Stimulated activated CD4-positive, alpha-beta T cell treated with anti-CD3 and anti-CD28 coated beads, TNF-alpha, amount 100 ng/mL, for 24 hours (primary cell): ENCODE measurements around the gene BAHCC1.
A peak's percentile ranks its signal among the peaks of the same experiment; 100 is the strongest.

Experiments
- DNase-seq, 3 experiments: peaks; one replicate each; pipeline ENCODE4 v3.0.0-alpha.2; 2020; ENCODE audit warnings: low read depth in 3 of 3

BAHCC1 gene

GRCh38 chr17:81480140-81481072, 85.1 kb downstream of the BAHCC1 start:
- no peak for DNase-seq

DNA sequence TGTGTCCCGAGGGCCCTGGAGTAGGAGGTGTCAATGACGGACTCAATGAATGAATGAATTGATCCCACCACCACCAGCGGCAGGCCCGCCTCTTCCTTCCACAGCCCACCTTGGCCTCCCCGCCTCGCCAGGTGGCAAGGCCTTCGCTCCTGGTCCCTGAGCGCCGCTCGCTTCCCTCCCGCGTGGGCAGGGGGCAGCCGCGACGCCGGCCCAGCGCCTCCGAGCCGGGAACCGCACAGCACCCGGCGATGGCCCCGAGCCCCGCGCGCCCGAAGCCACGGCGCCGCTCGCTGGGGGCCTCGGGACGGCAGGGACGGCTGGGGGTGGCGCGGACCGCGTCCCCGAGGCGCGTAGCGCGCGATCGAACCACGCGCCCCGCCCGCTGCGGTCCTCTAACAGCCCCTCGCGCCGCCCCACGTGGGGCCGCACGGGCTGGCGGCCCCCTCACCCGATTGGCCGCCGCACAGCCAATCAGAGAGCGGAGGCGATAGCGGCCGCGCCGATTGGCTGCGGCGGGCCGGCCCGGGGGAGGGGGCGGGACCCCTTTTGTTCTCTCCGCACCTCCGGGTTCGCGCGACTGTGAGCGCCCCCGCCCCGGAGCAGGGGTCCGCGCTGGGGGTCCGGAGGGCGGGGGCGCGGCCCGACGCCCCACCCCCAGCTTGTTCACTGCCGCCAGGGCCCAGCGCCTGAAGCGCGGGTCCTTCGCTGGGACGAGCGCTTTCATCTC, 86.0 kb downstream of the BAHCC1 start:
- peak; percentile 14 to 42 (median 28) for DNase-seq

- DNase-seq, result no peak
Observed at GRCh38 chr17:81481815-81482505, 86.7 kb downstream of the BAHCC1 start.

DNA sequence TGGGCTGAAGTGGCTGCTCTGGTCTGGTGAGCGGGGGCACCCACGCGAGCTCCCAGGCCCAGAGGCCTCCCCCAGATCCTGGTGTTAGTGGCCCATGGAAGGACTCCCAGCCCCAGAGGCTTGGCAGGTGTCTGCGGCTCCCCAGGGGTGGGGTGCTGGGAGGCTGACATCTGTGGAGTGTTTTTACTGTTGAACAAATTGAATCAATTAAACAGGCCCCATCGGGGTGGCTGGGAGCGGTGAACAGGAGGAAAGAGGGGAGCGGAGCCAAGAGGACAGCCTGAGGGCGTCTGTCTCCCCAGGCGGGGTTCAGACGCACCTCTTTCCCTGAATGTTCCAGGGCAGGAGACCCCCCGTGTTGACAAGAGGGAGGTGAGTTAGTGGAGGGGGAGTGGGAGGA, 87.4 kb downstream of the BAHCC1 start:
- no peak for DNase-seq

GRCh38 chr17:81483085-81483861, 88.0 kb downstream of the BAHCC1 start:
- no peak for DNase-seq

GRCh38 chr17:81483862-81484194, 88.6 kb downstream of the BAHCC1 start:
- no peak for DNase-seq

DNA sequence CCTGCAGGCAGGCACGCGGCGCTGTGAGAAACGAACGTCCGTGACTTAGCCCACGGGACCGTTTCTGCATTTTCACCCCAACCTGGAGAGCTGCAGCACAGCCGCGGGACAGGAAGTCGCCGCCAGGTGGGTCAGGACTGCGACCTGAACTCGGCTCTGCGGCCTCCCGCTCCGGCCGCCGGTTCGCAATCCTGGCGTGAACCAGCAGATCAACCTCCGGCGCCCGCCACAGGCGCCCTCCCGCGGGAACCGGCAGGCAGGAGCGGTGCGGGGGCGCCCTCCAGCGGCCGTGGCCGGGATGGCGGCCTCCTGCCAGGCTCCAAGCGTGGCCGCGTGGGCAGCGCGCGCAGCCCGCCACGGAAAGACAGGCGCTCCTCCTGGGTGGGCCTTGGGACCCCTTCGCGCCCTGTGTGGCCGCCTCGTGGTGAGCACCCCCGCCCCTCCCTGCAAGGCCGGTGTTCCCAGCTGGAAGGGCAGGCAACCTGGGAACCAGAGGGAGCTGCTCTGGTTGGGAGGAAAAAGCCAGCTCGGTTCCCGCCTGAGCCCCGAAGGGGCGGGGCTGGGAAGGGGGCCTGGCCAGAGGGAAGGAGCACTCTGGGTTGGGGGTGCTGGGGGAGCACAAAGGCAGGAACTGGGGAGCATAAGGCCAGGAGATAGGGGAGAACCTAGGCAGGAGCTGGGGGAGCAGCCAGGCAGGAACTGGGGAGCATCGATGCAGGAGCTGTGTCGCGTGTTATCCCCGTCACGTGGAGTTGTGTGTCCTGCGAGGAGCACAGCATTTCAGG, 89.1 kb downstream of the BAHCC1 start:
- DNase-seq, result peak; percentile 72 to 87 (median 82)

DNA sequence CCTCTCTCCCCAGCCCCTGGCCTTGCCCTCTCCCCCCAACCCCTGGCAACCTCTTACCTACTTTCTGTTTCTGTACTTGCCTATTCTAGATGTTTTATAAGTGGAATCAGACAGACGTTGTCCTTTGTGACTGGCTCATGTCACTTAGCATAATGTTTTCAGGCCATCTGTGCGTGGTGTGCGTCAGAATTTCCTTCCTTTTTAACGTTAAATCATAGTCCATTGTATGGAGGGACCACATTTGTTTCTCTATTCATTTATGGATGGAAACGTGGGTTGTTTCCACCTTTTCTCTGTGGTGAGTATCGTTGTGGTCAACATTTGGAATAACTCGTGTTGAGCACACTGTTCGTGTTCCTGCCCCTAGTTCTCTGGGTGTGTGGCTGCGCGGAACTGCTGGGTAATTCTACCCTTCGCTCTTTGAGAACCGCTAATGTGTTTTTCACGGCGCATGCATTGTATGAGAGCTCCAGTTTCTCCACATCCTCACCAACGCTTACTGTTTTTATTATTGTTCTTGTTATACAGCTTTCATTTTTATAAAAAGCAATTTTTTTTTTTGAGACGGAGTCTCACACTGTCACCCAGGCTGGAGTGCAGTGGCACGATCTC, 91.0 kb downstream of the BAHCC1 start:
- no peak for DNase-seq

- no peak for DNase-seq
Observed at GRCh38 chr17:81487089-81487486, 91.8 kb downstream of the BAHCC1 start.

- DNase-seq, result peak in 2 of 3 experiments; percentile 59 to 80
Observed at GRCh38 chr17:81487487-81488275, 92.4 kb downstream of the BAHCC1 start.

GRCh38 chr17:81488276-81488860, 93.1 kb downstream of the BAHCC1 start:
- no peak for DNase-seq

DNA sequence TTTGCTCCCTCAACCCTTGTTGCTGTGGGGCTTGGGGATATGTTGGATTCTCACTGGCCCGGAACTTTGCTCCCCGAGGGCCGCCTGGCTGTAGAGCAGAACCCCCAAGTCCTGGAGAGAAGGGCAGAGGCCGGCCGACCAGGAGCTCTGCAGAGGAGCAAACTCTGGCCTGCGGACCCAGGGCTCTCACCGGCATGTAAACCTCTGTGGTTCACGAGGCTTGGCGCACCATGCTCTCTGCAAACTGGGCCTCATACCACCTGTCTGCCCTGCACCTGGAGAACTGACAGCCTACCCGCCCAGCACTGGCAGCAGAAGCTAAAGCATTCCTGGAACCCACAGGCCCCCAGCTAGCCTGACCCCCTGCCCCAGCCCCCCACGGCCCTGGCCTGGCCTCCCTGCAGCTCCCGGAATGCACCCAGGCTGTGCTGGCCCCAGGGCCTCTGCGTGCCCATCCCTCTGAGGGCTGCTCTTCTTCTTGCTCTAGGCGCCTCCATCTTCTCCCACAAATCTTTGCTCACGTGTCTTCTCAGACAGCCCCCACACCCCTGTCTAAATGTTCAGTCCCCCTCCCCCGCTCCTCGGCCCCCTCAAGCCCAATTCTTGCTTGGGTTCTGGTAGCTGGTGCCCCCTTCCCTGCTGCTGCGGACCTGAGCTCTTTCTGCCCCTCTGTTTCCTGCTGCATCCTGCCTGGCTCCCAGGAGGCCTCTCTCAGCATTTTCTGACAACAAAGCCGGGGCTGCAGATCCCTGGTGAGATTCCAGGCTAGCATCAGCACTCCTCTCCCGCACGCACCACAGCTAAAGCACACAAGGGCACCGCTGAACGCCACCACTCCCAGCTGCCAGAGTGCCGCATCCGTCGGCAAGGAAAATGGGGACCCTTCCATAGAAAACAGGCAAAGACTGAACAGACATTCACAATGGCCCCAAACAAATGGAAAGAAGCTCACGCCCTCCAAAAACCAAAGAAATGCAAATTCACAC, 94.0 kb downstream of the BAHCC1 start:
- DNase-seq, result no peak

- DNase-seq, result no peak
Observed at GRCh38 chr17:81489998-81490992, 95.0 kb downstream of the BAHCC1 start.

GRCh38 chr17:81491181-81491581, 95.9 kb downstream of the BAHCC1 start:
- no peak for DNase-seq

DNA sequence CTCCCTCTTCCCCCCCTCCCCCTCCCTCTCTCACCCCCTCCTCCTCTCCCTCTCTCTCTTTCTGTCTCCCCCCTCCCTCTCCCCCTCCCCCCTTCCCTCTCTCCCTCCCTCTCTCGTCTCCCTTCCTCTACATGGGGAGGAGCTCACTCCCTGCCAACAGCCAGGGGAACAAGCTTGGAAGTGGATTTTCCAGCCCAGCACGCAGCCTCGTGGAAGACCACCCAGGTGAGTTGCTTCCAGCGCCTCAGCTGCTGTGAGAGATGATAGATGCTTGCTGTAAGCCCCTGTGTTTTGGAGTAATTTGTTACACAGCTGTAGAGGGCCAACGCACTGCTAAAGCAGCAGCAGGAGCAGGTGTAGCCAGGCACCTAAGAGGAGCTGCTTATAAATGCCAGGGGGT, 96.5 kb downstream of the BAHCC1 start:
- no peak for DNase-seq

- no peak for DNase-seq
Observed at GRCh38 chr17:81492202-81492601, 96.9 kb downstream of the BAHCC1 start.

GRCh38 chr17:81492706-81493105, 97.4 kb downstream of the BAHCC1 start:
- no peak for DNase-seq
